ENCODE results near the gene PPM1E. TPM values are rescaled to one million over a fixed set of nuclear protein-coding genes. Genes with fewer than 3 reads are reported as not detected.

The PPM1E gene
- total RNA-seq, 4 donors from 2014 or later, result 0.35 to 0.92 (median 0.44) TPM

- Histone ChIP-seq H3K4me1 (no peaks in the 10 kb centered on the region), H3K27me3 (no peaks in the 10 kb centered on the region), H3K9me3 (peaks cover 0 to 11% (median 0%) of the 10 kb centered on the region in 3 donors), H3K27ac (no peak overlapping the region), H3K36me3 (no peaks in the 10 kb centered on the region), H3K4me3 (no peak overlapping the region)
- TF ChIP-seq, protein P1, sequence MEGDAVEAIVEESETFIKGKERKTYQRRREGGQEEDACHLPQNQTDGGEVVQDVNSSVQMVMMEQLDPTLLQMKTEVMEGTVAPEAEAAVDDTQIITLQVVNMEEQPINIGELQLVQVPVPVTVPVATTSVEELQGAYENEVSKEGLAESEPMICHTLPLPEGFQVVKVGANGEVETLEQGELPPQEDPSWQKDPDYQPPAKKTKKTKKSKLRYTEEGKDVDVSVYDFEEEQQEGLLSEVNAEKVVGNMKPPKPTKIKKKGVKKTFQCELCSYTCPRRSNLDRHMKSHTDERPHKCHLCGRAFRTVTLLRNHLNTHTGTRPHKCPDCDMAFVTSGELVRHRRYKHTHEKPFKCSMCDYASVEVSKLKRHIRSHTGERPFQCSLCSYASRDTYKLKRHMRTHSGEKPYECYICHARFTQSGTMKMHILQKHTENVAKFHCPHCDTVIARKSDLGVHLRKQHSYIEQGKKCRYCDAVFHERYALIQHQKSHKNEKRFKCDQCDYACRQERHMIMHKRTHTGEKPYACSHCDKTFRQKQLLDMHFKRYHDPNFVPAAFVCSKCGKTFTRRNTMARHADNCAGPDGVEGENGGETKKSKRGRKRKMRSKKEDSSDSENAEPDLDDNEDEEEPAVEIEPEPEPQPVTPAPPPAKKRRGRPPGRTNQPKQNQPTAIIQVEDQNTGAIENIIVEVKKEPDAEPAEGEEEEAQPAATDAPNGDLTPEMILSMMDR (IDR thresholded peaks at IDR 0.05), result no peak
- TF ChIP-seq EP300 (IDR thresholded peaks at IDR 0.05) (no peak), POLR2AphosphoS5 (IDR thresholded peaks at IDR 0.05) (no peak), POLR2A (IDR thresholded peaks at IDR 0.05) (no peak)
- no peak for ATAC-seq
- WGBS, 2 donors (ENCODE audit: low coverage in 1 of 2), result 87 to 92% methylated on average over 4 to 6 of the region's 6 CpGs
Observed at GRCh38 chr17:58865301-58865700, 109.6 kb downstream of the PPM1E start.

GRCh38 chr17:58870747-58871146 lies 115.1 kb downstream of the PPM1E start:
- Histone ChIP-seq H3K27me3 (peaks cover 8% of the 10 kb centered on the region), H3K9me3 (no peaks in the 10 kb centered on the region), H3K27ac (no peak overlapping the region), H3K4me1 (no peaks in the 10 kb centered on the region), H3K36me3 (no peaks in the 10 kb centered on the region), H3K4me3 (no peak overlapping the region)
- no peak for ATAC-seq
- TF ChIP-seq POLR2A (IDR thresholded peaks at IDR 0.05), result no peak
- 71 to 85% methylated on average over 4 of the region's 4 CpGs for WGBS, 2 donors (ENCODE audit: low coverage in 1 of 2)

DNA sequence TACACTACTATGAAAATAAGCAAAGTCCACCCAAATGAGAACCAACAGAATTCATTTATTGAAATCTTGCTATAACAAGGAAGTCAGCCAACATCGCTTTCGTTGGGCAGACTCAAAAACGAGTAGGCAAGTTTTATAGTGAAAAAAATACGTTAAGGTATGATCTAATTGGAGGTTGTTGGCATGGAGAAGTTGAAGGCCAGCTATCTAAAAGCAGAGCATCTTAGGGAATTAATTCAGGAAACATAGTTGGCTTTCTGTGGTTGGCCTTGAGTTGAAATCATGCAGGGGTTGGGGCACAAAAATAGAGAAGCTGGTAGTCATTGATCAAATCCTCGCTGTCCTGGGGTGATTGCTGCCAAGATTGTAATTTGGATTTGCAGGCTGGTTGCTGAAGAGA lies 118.3 kb downstream of the PPM1E start:
- H3K9me3 ChIP-seq, result no peaks in the 10 kb centered on the region
- no peaks in the 10 kb centered on the region for H3K4me1 ChIP-seq
- no peaks in the 10 kb centered on the region for H3K36me3 ChIP-seq
- no peak for ATAC-seq
- WGBS, 2 donors (ENCODE audit: low coverage in 1 of 2), result 72 to 86% methylated on average over 5 of the region's 5 CpGs
- no peak for TF ChIP-seq EP300 (IDR thresholded peaks at IDR 0.05)
- H3K4me3 ChIP-seq, result no peak overlapping the region
- peaks cover 8% of the 10 kb centered on the region for H3K27me3 ChIP-seq
- no peak overlapping the region for H3K27ac ChIP-seq

DNA sequence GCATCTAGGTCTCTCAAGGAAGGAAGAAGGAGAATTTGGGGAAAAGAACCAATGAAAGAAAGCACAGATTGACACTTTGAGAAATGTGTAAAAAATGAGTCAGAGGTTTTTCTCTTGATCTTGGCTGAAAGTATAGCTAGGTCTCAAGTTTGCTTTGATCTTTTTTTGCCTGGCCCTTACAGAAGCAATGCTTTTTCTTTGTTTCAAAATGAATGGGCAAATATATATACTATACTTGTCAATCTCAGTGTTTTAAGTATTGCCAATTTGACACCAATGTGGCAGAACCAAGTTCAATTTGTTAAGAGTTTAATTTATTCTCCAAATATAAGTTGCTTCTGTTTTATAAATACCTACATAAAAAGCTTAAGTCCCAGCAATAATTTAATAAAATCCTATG lies 119.6 kb downstream of the PPM1E start:
- no peak for TF ChIP-seq POLR2AphosphoS5 (IDR thresholded peaks at IDR 0.05)
- TF ChIP-seq POLR2A (IDR thresholded peaks at IDR 0.05), result no peak
- TF ChIP-seq EP300 (IDR thresholded peaks at IDR 0.05), result no peak
- TF ChIP-seq, protein P1 (IDR thresholded peaks at IDR 0.05), result no peak
- H3K27me3 ChIP-seq, result peaks cover 8% of the 10 kb centered on the region
- no peak overlapping the region for H3K27ac ChIP-seq
- H3K4me1 ChIP-seq, result no peaks in the 10 kb centered on the region
- H3K36me3 ChIP-seq, result no peaks in the 10 kb centered on the region
- no peak for ATAC-seq
- no peaks in the 10 kb centered on the region for H3K9me3 ChIP-seq
- H3K4me3 ChIP-seq, result no peak overlapping the region

DNA sequence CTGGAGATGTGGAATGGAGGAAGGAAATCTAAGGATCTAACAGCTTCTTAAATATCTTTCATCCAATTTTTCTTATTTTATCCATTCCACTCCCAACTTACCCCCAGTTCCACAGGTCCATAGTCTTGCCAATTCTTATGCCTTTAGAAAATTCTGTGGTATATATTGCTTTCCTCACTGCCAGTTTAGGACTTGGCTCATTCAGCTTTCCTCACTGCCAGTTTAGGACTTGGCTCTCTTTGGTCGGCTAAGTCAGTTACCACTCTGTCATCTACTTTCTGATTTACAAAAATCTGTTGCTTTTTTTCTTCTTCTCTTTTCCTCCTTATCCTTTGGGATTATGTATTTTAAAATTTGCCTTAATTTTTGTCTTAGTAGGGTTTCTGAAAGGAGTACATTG lies 128.5 kb downstream of the PPM1E start:
- Histone ChIP-seq H3K4me3 (no peak overlapping the region), H3K27ac (no peak overlapping the region), H3K4me1 (no peaks in the 10 kb centered on the region), H3K9me3 (peaks cover 0 to under 1% (median 0%) of the 10 kb centered on the region in 3 donors), H3K27me3 (no peaks in the 10 kb centered on the region), H3K36me3 (no peaks in the 10 kb centered on the region)
- no peak for TF ChIP-seq EP300 (IDR thresholded peaks at IDR 0.05)
- 71% methylated on average over 1 of the region's 1 CpG; no CpG with 5 or more reads in 1 of the 2 donors for WGBS, 2 donors (ENCODE audit: low coverage in 1 of 2)
- ATAC-seq, result no peak

DNA sequence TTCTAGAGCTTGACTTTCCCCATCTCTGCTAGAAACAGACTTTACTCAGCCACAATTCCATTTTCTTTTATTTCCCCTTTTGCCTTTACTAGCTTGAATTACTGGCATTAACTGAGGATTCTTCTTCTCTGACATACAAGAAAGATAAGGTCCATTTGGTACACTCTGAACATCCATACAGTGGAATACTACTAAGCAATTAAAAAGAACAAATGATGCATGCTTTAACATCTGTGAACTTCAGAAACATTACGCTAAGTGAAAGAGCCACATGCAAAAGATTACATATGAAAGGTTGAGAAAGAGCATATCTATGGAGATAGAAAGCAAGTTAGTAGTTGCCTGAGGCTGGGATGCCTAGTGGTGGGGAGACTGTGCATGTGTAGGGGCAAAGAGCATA lies 130.9 kb downstream of the PPM1E start:
- 83% methylated on average over 1 of the region's 1 CpG for WGBS, 2 donors (ENCODE audit: low coverage in 1 of 2)
- Histone ChIP-seq H3K27me3 (no peaks in the 10 kb centered on the region), H3K36me3 (no peaks in the 10 kb centered on the region), H3K27ac (no peak overlapping the region), H3K4me3 (no peak overlapping the region), H3K9me3 (peaks cover 0 to 23% (median 0%) of the 10 kb centered on the region in 3 donors), H3K4me1 (no peaks in the 10 kb centered on the region)
- ATAC-seq, result no peak
- TF ChIP-seq POLR2A (IDR thresholded peaks at IDR 0.05) (no peak), EP300 (IDR thresholded peaks at IDR 0.05) (no peak), POLR2AphosphoS5 (IDR thresholded peaks at IDR 0.05) (no peak)
- TF ChIP-seq, protein P1 (IDR thresholded peaks at IDR 0.05), result no peak

DNA sequence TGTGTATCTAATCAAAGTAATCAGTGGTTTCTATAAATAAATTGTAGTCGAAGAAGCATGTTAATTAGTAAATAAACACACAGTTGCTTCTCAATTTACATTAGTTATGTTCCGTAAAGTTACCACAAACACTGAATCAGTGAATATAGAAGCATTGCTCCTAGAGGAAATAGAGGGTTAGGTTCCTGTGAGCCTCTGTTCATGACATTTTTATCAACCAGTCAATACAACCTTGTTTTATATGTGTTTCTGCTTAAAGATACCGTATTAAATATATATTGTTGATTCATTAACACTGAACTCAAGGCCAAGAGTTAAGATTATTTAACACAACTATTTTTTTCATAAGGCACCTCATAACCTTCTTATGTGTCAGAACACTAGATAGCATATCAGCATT lies 134.3 kb downstream of the PPM1E start:
- Histone ChIP-seq H3K4me3 (no peak overlapping the region), H3K27ac (no peak overlapping the region), H3K4me1 (no peaks in the 10 kb centered on the region), H3K27me3 (no peaks in the 10 kb centered on the region), H3K9me3 (peaks cover 0 to 23% (median 0%) of the 10 kb centered on the region in 3 donors), H3K36me3 (no peaks in the 10 kb centered on the region)
- WGBS, 2 donors (ENCODE audit: low coverage in 1 of 2), result 92 to 97% methylated on average over 3 of the region's 3 CpGs
- no peak for ATAC-seq
- TF ChIP-seq POLR2A (IDR thresholded peaks at IDR 0.05) (no peak), POLR2AphosphoS5 (IDR thresholded peaks at IDR 0.05) (no peak), EP300 (IDR thresholded peaks at IDR 0.05) (no peak)
